K562 (cell line): ENCODE results near the gene NDUFAF3.

Experiments used
- ARNT ChIP-seq, 2 experiments: fragments of 450-650 bp; IDR thresholded peaks; 2 replicates each; pipeline ENCODE4 v1.6.1; 2016; ENCODE audit warnings: mild to moderate bottlenecking in 1 of 2
- ATF1 ChIP-seq, 2 experiments: fragments of 450-650 bp in 1 of 2; IDR thresholded peaks; 2 replicates each; pipeline ENCODE4 v1.6.1; 2016; ENCODE audit warnings: missing compliant biosample characterization in 1 of 2, missing genetic modification characterization in 1 of 2
- CTCF ChIP-seq, 3 experiments: IDR thresholded peaks in 2 of 3; conservative IDR thresholded peaks in 1 of 3; 2 replicates each; pipeline ENCODE4 v1.5.1; 2011 to 2012; ENCODE audit warnings: low read length in 3 of 3, mild to moderate bottlenecking in 3 of 3, control low read depth in 2 of 3, improper control_type of control experiment in 1 of 3, inconsistent platforms in 1 of 3, low read depth in 1 of 3, mixed read lengths in 1 of 3, moderate library complexity in 1 of 3; ENCODE audit not compliant: insufficient read depth in 2 of 3
- FOXA3 ChIP-seq, 2 experiments: fragments of 450-650 bp in 1 of 2; sonication (generic) in 1 of 2; formaldehyde crosslinking; IDR thresholded peaks in 1 of 2; conservative IDR thresholded peaks in 1 of 2; 2 replicates each; pipeline versions ENCODE4 v1.4.0 to v1.8.0; 2020 to 2022; ENCODE audit warnings: mild to moderate bottlenecking in 2 of 2, missing genetic modification reagents in 1 of 2
- GABPB1 ChIP-seq: sonication (generic); formaldehyde crosslinking; IDR thresholded peaks from 2 replicates; pipeline ENCODE4 v1.8.0; 2022; ENCODE audit warnings: mild to moderate bottlenecking, missing genetic modification reagents
- MAX ChIP-seq: sonication (generic); formaldehyde crosslinking; IDR thresholded peaks from 2 replicates; pipeline ENCODE4 v1.9.0; 2022; ENCODE audit warnings: mild to moderate bottlenecking, missing genetic modification reagents
- MEF2A ChIP-seq: IDR thresholded peaks from 2 replicates; pipeline ENCODE4 v1.6.1; 2011; ENCODE audit warnings: low read depth, mild to moderate bottlenecking, low read length, moderate library complexity; ENCODE audit not compliant: control insufficient read depth
- MNT ChIP-seq, 2 experiments: fragments of 450-650 bp; conservative IDR thresholded peaks; 2 replicates each; pipeline ENCODE4 v1.6.1; 2017; ENCODE audit warnings: mild to moderate bottlenecking in 2 of 2, moderate library complexity in 2 of 2
- POLR2G ChIP-seq: fragments of 200-400 bp; formaldehyde crosslinking; IDR thresholded peaks from 2 replicates; pipeline ENCODE4 v1.6.1; 2017; ENCODE audit warnings: low read depth, mild to moderate bottlenecking, antibody characterized with exemption, low read length, moderate library complexity
- PREB ChIP-seq: sonication (generic); formaldehyde crosslinking; IDR thresholded peaks from 2 replicates; pipeline ENCODE4 v1.8.1; 2023; ENCODE audit warnings: mild to moderate bottlenecking, missing genetic modification reagents
- SMAD2 ChIP-seq: fragments of 150-350 bp; IDR thresholded peaks from 2 replicates; pipeline ENCODE4 v1.6.1; 2014; ENCODE audit warnings: low read depth, mild to moderate bottlenecking, low read length
- STAT6 ChIP-seq: sonication (generic); formaldehyde crosslinking; IDR thresholded peaks from 2 replicates; pipeline ENCODE4 v1.8.1; 2023; ENCODE audit warnings: mild to moderate bottlenecking, missing genetic modification reagents
- ZNF140 ChIP-seq: fragments of 250-450 bp; sonication (Bioruptor Pico); IDR thresholded peaks from 2 replicates; pipeline ENCODE4 v1.8.0; 2021; ENCODE audit warnings: moderate library complexity, mild to moderate bottlenecking, inconsistent platforms
- ZNF3 ChIP-seq: fragments of 250-450 bp; sonication (Bioruptor Pico); IDR thresholded peaks from 2 replicates; pipeline ENCODE4 v1.5.0; 2021; ENCODE audit warnings: mild to moderate bottlenecking, moderate library complexity

- TF ChIP-seq MAX (CRISPR knock-in tag), result peak; percentile 94
- no peak for TF ChIP-seq FOXA3 (CRISPR knock-in tag; conservative IDR thresholded peaks at IDR 0.05 in 1 of 2, IDR thresholded peaks at IDR 0.05 in 1 of 2)
- TF ChIP-seq POLR2G, result peak; percentile 100
- peak; percentile 57 to 80 for TF ChIP-seq MNT (conservative IDR thresholded peaks at IDR 0.05)
- peak in 1 of 3 experiments; percentile 28; a peak in 2 of 6 replicates for TF ChIP-seq CTCF (IDR thresholded peaks at IDR 0.05 in 2 of 3, conservative IDR thresholded peaks at IDR 0.05 in 1 of 3; ENCODE audit: insufficient read depth in 2 of 3, low read depth in 1 of 3, low read length in 3 of 3)
- TF ChIP-seq PREB (CRISPR knock-in tag), result no peak
- peak; percentile 82 for TF ChIP-seq ATF1 (CRISPR knock-in tag; IDR thresholded peaks at IDR 0.05)
- TF ChIP-seq ATF1 (tag; IDR thresholded peaks at IDR 0.05), result peak; percentile 97
- no peak for TF ChIP-seq ARNT (IDR thresholded peaks at IDR 0.05)
- TF ChIP-seq STAT6 (CRISPR knock-in tag), result no peak
- no peak for TF ChIP-seq ZNF3 (CRISPR knock-in tag)
- no peak for TF ChIP-seq MEF2A
- peak; percentile 72 for TF ChIP-seq GABPB1 (CRISPR knock-in tag)
- TF ChIP-seq SMAD2, result no peak
- no peak for TF ChIP-seq ZNF140
These were observed 7.0 kb downstream of the NDUFAF3 start, which contains the start of gene IMPDH2 for GRCh38 chr3:49028673-49029562.
